C1 segment of cervical spinal cord (tissue), 14 donors: ENCODE data around the gene MYMX.

Source experiments
- DNase-seq, 14 donors: peaks; one replicate each; lab custom pipeline; 2025; lab: John Stamatoyannopoulos, UW

Gene MYMX

GRCh38 chr6:44232676-44233566, 16.2 kb downstream of the MYMX start:
- peak in 2 of 14 donors; percentile 40 to 46 for DNase-seq

DNA sequence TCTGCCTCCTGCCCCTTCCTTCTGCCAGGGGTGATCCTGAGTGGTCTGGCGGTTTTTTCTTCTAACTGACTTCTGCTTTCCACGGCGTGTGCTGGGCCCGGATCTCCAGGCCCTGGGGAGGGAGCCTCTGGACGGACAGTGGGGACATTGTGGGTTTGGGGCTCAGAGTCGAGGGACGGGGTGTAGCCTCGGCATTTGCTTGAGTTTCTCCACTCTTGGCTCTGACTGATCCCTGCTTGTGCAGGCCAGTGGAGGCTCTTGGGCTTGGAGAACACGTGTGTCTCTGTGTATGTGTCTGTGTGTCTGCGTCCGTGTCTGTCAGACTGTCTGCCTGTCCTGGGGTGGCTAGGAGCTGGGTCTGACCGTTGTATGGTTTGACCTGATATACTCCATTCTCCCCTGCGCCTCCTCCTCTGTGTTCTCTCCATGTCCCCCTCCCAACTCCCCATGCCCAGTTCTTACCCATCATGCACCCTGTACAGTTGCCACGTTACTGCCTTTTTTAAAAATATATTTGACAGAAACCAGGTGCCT, 16.9 kb downstream of the MYMX start:
- DNase-seq = no peak

- DNase-seq = peak in 12 of 14 donors; percentile 62 to 88 (median 81)
Observed at GRCh38 chr6:44234101-44235025, 17.6 kb downstream of the MYMX start.

DNA sequence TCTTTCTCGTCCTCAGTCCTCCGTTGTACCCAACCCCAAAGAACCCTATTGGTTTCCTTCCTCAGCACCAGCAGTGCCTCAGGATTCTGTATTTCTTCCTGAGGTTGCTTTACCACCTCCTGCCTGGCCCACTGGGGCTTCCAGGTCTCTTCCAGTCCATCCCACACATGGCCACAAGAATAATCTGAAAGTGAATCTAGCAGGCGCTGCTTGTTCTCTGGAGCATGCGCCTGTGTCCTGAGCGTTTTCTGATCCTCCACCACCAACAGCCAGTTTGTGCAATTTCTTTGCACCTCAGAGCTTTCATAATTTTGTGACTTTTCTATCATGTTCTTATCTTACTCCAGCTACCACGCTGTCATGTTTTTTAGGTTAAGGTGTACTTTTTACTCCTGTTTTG, 18.5 kb downstream of the MYMX start:
- DNase-seq = no peak

DNA sequence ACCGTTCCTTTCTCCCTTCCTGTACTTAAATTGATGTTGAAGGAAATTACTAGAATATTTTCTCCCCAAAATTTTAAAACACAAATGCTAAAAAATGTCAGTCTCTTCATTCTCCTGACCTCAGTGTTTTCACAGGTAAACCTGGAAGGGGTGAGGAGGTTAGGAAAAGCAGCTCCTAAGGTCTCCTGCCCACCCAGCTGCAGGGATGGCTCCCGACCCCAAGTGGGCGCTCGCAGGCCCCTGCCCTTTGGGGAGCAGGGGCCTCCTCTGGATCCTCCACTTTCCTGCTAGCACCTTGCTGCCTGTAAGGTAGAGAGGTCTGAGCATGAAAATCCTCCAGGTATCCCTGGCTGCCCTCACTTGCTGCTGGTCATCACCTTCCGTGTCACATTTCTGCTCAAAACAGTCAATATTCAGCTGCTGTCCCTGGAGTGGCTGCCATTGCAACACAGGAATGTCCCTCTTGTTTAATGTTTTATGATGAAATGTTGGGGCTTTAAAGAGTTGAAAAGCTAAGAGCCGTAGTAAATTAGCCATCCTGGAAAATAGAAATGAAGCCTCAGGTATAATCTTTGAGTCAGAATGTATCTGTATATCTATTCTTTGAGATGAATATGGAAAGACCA, 19.3 kb downstream of the MYMX start:
- DNase-seq = no peak

- peak in 11 of 14 donors; percentile 54 to 94 (median 80) for DNase-seq
Observed at GRCh38 chr6:44237021-44237812, 20.5 kb downstream of the MYMX start.

DNA sequence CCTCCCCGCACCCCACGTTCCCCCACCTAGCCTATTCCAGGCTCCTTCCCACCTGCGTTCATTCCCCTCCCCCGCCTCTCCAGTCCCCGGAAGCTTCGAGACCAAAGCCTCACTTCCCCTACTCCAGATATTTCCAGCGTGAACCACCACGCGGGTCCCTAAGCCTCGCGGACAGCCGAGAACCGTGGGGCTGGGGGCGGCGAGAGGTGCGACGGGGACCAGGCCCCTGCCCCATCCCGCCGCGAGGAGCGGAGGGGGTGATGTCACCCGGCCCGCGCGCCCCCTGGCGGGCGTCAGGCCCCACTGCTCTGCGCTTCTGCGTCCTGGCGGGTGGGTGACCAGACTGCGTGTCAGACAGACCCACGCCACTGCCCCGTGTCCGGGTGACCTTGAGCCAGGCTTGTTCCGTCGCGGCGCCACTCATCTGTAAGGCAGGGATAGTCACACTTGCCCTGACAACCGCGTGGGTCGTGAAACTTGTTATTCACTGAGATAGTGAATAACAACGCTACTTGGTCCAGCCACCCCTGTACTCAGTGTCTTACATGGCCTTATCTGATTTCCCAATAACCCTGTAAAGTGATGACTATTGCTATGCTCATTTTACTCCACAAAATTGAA, 21.2 kb downstream of the MYMX start:
- DNase-seq = peak in 13 of 14 donors; percentile 37 to 87 (median 80)

DNA sequence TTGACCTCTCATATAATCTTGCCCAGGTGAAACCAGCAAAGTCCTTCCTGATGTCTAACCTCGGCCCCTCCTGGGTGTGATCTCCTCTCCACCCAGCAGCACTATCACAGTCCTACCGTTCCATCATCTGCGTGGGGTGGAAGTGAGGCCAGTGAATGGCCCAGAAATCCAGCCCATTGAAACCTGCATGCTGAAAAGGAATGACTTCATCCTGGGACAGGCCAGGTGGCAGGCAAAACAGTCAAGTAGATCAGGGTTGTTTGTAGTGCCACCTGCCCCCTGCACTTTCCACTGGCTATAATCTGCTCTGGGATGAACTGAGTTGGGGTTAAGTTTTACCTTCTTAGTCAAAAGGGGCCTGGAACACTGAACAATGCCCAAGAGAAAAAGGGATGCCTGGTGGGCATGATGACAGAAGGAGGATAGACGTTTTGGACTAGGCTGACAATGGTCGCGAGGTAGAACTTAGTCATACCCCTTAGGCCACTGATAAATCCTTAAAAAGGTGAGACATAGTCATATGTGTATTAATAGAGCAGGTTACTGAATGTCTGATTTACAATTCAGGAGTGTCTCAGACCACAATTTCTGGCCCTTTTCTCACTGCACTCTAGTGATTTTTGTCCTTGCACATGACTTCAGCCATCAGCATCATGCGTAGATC, 22.1 kb downstream of the MYMX start:
- DNase-seq = no peak

GRCh38 chr6:44243345-44243744, 26.6 kb downstream of the MYMX start:
- no peak for DNase-seq

- peak in 1 of 14 donors; percentile 66 for DNase-seq
Observed at GRCh38 chr6:44245391-44245911, 28.7 kb downstream of the MYMX start.

GRCh38 chr6:44245912-44246662, 29.4 kb downstream of the MYMX start:
- peak; percentile 61 to 95 (median 89) for DNase-seq

- peak; percentile 47 to 97 (median 88) for DNase-seq
Observed at GRCh38 chr6:44246663-44247337, 30.1 kb downstream of the MYMX start, which contains the start of gene HSP90AB1. TSS of gene HSP90AB1 (plus strand) at chr6:44247101. CDS start at chr6:44248630, 1,529 bp downstream.

DNA sequence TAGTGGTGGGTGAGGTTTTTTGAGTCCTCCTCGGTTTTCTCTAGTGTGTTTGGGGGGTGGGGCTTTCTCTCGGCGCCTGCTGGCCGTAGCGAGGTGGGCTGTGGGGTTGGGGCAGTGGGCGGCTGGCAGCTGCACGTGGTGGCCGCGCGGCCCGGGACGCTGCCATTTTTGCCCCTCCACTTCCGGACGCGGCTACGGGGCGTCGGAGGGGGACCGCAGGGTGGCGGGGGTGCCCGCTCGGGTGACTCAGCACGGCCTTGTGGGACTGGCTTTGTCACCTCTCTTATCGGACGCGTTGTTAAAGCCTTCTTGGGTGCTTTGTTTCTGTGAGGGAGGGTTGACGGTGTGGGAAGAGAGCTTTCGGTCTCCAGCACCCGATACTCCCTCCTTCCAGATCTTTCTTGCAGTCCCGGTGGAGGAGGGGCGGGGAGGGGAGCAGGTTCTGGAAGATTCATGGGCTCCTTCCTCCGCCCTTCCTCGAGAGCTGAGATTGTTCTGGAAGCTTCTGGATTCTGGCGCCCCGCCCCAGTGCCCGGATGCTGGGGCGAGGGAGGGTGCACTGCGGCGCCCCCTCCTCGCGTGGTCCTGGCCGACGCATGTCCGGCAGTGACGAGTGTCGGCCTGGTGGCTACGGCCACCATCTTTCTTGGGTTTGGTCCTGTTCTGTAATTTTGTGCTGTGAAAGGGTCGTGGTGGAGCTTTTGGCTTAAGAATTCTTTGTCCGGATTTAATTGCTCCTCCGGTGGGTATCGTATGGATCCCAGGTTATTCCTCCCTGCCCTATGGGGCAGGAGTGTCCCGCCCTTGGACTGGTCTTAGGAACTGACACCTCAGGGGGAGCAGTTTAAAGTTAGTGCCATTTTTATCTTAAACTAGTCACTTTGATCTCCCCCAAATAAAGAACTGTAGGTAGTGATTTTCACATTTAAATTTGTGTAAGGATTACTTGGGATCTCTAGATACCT, 30.9 kb downstream of the MYMX start:
- DNase-seq = peak in 12 of 14 donors; percentile 54 to 90 (median 86)

GRCh38 chr6:44248579-44248978, 31.9 kb downstream of the MYMX start:
- DNase-seq = no peak

- no peak for DNase-seq
Observed at GRCh38 chr6:44249082-44249748, 32.5 kb downstream of the MYMX start.

GRCh38 chr6:44250067-44250717, 33.5 kb downstream of the MYMX start:
- DNase-seq = no peak
